WTC11 (cell line): ENCODE results near the gene KDM4B. TPM values are rescaled to one million over a fixed set of nuclear protein-coding genes. Genes with fewer than 3 reads are reported as not detected.

ENCODE experiments used
- ATAC-seq: fragments of 200-7000 bp; cut with Tn5 transposase; 2 replicates; pipeline ENCODE4 v1.10.0; 2021; ENCODE audit warnings: mild to moderate bottlenecking, moderate library complexity
- CTCF ChIA-PET: fragments of 300-600 bp; sonication (Branson Sonifier 250); formaldehyde crosslinking; loops from one replicate; lab custom pipeline; 2021; ENCODE audit warnings: antibody characterized with exemption; lab: Charles Lee
- POLR2A ChIA-PET: fragments of 350-600 bp; sonication (Branson Sonifier 250); formaldehyde crosslinking; loops from one replicate; lab custom pipeline; 2021; ENCODE audit warnings: antibody characterized with exemption; lab: Charles Lee
- DNase-seq: peaks from one replicate; pipeline ENCODE4 v3.0.0; 2021; ENCODE audit warnings: low spot score
- H3K27ac Mint-ChIP-seq: 2 replicates; pipeline ENCODE4 v1.8.0; 2021; ENCODE audit warnings: mixed read lengths
- H3K27me3 Mint-ChIP-seq: 2 replicates; pipeline ENCODE4 v1.8.0; 2021; ENCODE audit warnings: low read depth, mild to moderate bottlenecking, moderate library complexity, mixed read lengths
- H3K36me3 Mint-ChIP-seq: 2 replicates; pipeline ENCODE4 v1.8.0; 2021; ENCODE audit warnings: mixed read lengths
- H3K4me1 Mint-ChIP-seq: 2 replicates; pipeline ENCODE4 v1.8.0; 2022; ENCODE audit warnings: mixed read lengths
- H3K4me3 Mint-ChIP-seq: 2 replicates; pipeline ENCODE4 v1.8.0; 2021; ENCODE audit warnings: mild to moderate bottlenecking, moderate library complexity, mixed read lengths
- H3K9me3 Mint-ChIP-seq: 2 replicates; pipeline ENCODE4 v1.8.0; 2021; ENCODE audit warnings: mixed read lengths
- CREB1 ChIP-seq: sonication (generic); formaldehyde crosslinking; IDR thresholded peaks from 2 replicates; pipeline ENCODE4 v1.8.0; 2023; ENCODE audit warnings: mild to moderate bottlenecking, missing genetic modification reagents
- CREM ChIP-seq: sonication (generic); formaldehyde crosslinking; IDR thresholded peaks from 2 replicates; pipeline ENCODE4 v1.8.1; 2022; ENCODE audit warnings: mild to moderate bottlenecking, missing genetic modification reagents, moderate library complexity
- CTCF ChIP-seq: fragments of 200-600 bp; IDR thresholded peaks from 2 replicates; pipeline ENCODE4 v1.8.0; 2022; ENCODE audit warnings: antibody characterized with exemption
- E2F4 ChIP-seq: sonication (generic); formaldehyde crosslinking; IDR thresholded peaks from 2 replicates; pipeline ENCODE4 v1.8.1; 2022; ENCODE audit warnings: low read depth, mild to moderate bottlenecking, moderate library complexity, missing genetic modification reagents, borderline replicate concordance
- ELF4 ChIP-seq: sonication (generic); formaldehyde crosslinking; IDR thresholded peaks from 2 replicates; pipeline ENCODE4 v1.8.1; 2022; ENCODE audit warnings: low read depth, mild to moderate bottlenecking, moderate library complexity, missing genetic modification reagents
- EMX1 ChIP-seq: fragments of 250-450 bp; sonication (Bioruptor Pico); IDR thresholded peaks from 2 replicates; pipeline ENCODE4 v1.8.0; 2021; ENCODE audit warnings: mild to moderate bottlenecking
- ERG ChIP-seq: fragments of 250-450 bp; sonication (Bioruptor Pico); IDR thresholded peaks from 2 replicates; pipeline ENCODE4 v1.8.0; 2021; ENCODE audit warnings: mild to moderate bottlenecking
- FOXJ3 ChIP-seq: sonication (generic); formaldehyde crosslinking; IDR thresholded peaks from 2 replicates; pipeline ENCODE4 v1.9.0; 2021; ENCODE audit warnings: missing genetic modification reagents, mild to moderate bottlenecking, borderline replicate concordance
- HMGA2 ChIP-seq: fragments of 250-450 bp; sonication (Bioruptor Pico); IDR thresholded peaks from 2 replicates; pipeline ENCODE4 v1.4.0; 2021; ENCODE audit warnings: mild to moderate bottlenecking, moderate library complexity
- IRF2 ChIP-seq: sonication (generic); formaldehyde crosslinking; IDR thresholded peaks from 2 replicates; pipeline ENCODE4 v1.8.0; 2022; ENCODE audit warnings: low read depth, missing genetic modification reagents, borderline replicate concordance
- KAT7 ChIP-seq: sonication (generic); formaldehyde crosslinking; IDR thresholded peaks from 2 replicates; pipeline ENCODE4 v1.8.1; 2023; ENCODE audit warnings: missing genetic modification reagents, mild to moderate bottlenecking, borderline replicate concordance
- NFE2L1 ChIP-seq: sonication (generic); formaldehyde crosslinking; IDR thresholded peaks from 2 replicates; pipeline ENCODE4 v1.8.1; 2023; ENCODE audit warnings: missing genetic modification reagents
- NFYB ChIP-seq: sonication (generic); formaldehyde crosslinking; conservative IDR thresholded peaks from 2 replicates; pipeline ENCODE4 v1.8.0; 2022; ENCODE audit warnings: low read depth, missing genetic modification reagents
- PRDM15 ChIP-seq: sonication (generic); formaldehyde crosslinking; IDR thresholded peaks from 2 replicates; pipeline ENCODE4 v1.8.0; 2022; ENCODE audit warnings: missing genetic modification reagents
- SOX15 ChIP-seq: fragments of 250-450 bp; sonication (Bioruptor Pico); IDR thresholded peaks from 2 replicates; pipeline ENCODE4 v1.9.0; 2021; ENCODE audit warnings: mild to moderate bottlenecking
- SP1 ChIP-seq: sonication (generic); formaldehyde crosslinking; conservative IDR thresholded peaks from 2 replicates; pipeline ENCODE4 v1.8.1; 2022; ENCODE audit warnings: missing genetic modification reagents
- ZNF232 ChIP-seq: sonication (generic); formaldehyde crosslinking; IDR thresholded peaks from 2 replicates; pipeline ENCODE4 v1.8.0; 2022; ENCODE audit warnings: mild to moderate bottlenecking, missing genetic modification reagents
- ZNF281 ChIP-seq: sonication (generic); formaldehyde crosslinking; IDR thresholded peaks from 2 replicates; pipeline ENCODE4 v1.8.0; 2023; ENCODE audit warnings: mild to moderate bottlenecking, missing genetic modification reagents
- ZNF317 ChIP-seq: sonication (generic); formaldehyde crosslinking; IDR thresholded peaks from 2 replicates; pipeline ENCODE4 v1.8.1; 2023; ENCODE audit warnings: low read depth, mild to moderate bottlenecking, moderate library complexity, missing genetic modification reagents, borderline replicate concordance
- ZNF423 ChIP-seq: fragments of 250-450 bp; sonication (Bioruptor Pico); IDR thresholded peaks from 2 replicates; pipeline ENCODE4 v2.1.2; 2022; ENCODE audit warnings: mild to moderate bottlenecking, moderate library complexity
- total RNA-seq: library from RNA; stranded (reverse); gene quantifications from 3 replicates; pipeline ENCODE4 v1.2.3, GENCODE V29; 2021
- TF ChIP-seq, protein P1 (sequence below): sonication (generic); formaldehyde crosslinking; conservative IDR thresholded peaks from 2 replicates; pipeline ENCODE4 v1.8.1; 2022; ENCODE audit warnings: mild to moderate bottlenecking, missing genetic modification reagents
- TF ChIP-seq, protein P2 (sequence below): sonication (generic); formaldehyde crosslinking; IDR thresholded peaks from 2 replicates; pipeline ENCODE4 v1.8.1; 2022; ENCODE audit warnings: mild to moderate bottlenecking, moderate library complexity, missing genetic modification reagents

KDM4B gene
- total RNA-seq, 1 experiment from 2014 or later = 43.2 TPM

GRCh38 chr19:4980838-4981680, 12.1 kb downstream of the KDM4B start:
- POLR2A ChIA-PET = no interaction called here
- no peaks in the 10 kb centered on the region; the same call in 1 of the 2 replicates for H3K36me3 Mint-ChIP-seq
- CTCF ChIA-PET = interaction anchor here (0.7 to 1.5 kb wide), 9 partner anchors 10 to 53 kb away, joined by 3 to 6 read pairs (median 4); partner anchors contain the start of gene KDM4B
- peak; percentile 73 for ATAC-seq
- no peaks in the 10 kb centered on the region for H3K27me3 Mint-ChIP-seq
- DNase-seq = peak; percentile 54
- TF ChIP-seq E2F4 (no peak), PRDM15 (peak; percentile 83), CTCF (0 out of 2 replicates have a peak, but pooled peaks have one; percentile 13)
- TF ChIP-seq, all 79 proteins: peak for 2
- H3K9me3 Mint-ChIP-seq = no peaks in the 10 kb centered on the region
- no peak overlapping the region for H3K4me3 Mint-ChIP-seq
- H3K4me1 Mint-ChIP-seq = peaks cover 26% of the 10 kb centered on the region
- no peak overlapping the region for H3K27ac Mint-ChIP-seq

DNA sequence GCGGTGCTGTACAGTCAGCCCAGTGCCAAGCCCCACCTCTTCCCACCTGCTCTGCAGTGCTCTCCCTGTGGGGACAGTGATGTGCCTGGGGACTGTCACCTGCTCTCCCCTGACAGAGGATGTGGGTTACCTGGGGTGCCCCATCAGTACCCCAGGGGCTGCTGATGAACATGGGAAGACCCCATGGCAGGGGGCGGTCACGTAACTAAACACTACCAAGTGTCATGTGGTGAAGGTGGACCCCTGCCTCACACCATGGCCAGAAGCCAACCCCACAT, 12.7 kb downstream of the KDM4B start:
- Mint-ChIP-seq H3K27ac (no peak overlapping the region), H3K27me3 (no peaks in the 10 kb centered on the region), H3K9me3 (no peaks in the 10 kb centered on the region), H3K4me1 (peaks cover 25% of the 10 kb centered on the region), H3K4me3 (no peak overlapping the region), H3K36me3 (no peaks in the 10 kb centered on the region; the same call in 1 of the 2 replicates)
- ChIA-PET CTCF (interaction anchor here (0.8 to 1.3 kb wide), 3 partner anchors 20 to 50 kb away, joined by 3 to 4 read pairs (median 3); no protein-coding TSS in a partner anchor), POLR2A (no interaction called here)
- no peak for ATAC-seq
- no peak for DNase-seq
- TF ChIP-seq, protein P1, sequence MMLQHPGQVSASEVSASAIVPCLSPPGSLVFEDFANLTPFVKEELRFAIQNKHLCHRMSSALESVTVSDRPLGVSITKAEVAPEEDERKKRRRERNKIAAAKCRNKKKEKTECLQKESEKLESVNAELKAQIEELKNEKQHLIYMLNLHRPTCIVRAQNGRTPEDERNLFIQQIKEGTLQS (CRISPR knock-in tag) = no peak
- TF ChIP-seq EMX1 (CRISPR knock-in tag) = no peak
- TF ChIP-seq SP1 (CRISPR knock-in tag) = no peak
- TF ChIP-seq NFE2L1 (CRISPR knock-in tag) = no peak
- TF ChIP-seq NFYB = no peak
- no peak for TF ChIP-seq FOXJ3 (CRISPR knock-in tag)
- TF ChIP-seq HMGA2 (CRISPR knock-in tag) = no peak
- no peak for TF ChIP-seq ZNF281 (CRISPR knock-in tag)
- TF ChIP-seq CREM = no peak
- TF ChIP-seq CREB1 (CRISPR knock-in tag) = no peak
- no peak for TF ChIP-seq KAT7
- TF ChIP-seq ZNF423 (CRISPR knock-in tag) = no peak
- no peak for TF ChIP-seq SOX15
- TF ChIP-seq ELF4 (CRISPR knock-in tag) = no peak
- no peak for TF ChIP-seq ERG (CRISPR knock-in tag)
- TF ChIP-seq ZNF317 (CRISPR knock-in tag) = no peak
- TF ChIP-seq, protein P2, sequence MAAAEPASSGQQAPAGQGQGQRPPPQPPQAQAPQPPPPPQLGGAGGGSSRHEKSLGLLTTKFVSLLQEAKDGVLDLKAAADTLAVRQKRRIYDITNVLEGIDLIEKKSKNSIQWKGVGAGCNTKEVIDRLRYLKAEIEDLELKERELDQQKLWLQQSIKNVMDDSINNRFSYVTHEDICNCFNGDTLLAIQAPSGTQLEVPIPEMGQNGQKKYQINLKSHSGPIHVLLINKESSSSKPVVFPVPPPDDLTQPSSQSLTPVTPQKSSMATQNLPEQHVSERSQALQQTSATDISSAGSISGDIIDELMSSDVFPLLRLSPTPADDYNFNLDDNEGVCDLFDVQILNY (CRISPR knock-in tag) = no peak
- TF ChIP-seq ZNF232 (CRISPR knock-in tag) = no peak
- TF ChIP-seq IRF2 = no peak
